Nephron progenitor cell (in vitro differentiated cells): ENCODE measurements around the gene ARHGAP19.
A peak's percentile ranks its signal among the peaks of the same experiment; 100 is the strongest.

Source experiments
- DNase-seq: peaks from one replicate; pipeline ENCODE4 v3.0.0; 2021
- H3K27ac Mint-ChIP-seq: 2 replicates; pipeline ENCODE4 v1.8.0; 2021; ENCODE audit warnings: mild to moderate bottlenecking, moderate library complexity, mixed read lengths
- H3K27me3 Mint-ChIP-seq: 2 replicates; pipeline ENCODE4 v1.8.0; 2021; ENCODE audit warnings: mild to moderate bottlenecking, low read depth, mixed read lengths; ENCODE audit not compliant: poor library complexity
- H3K36me3 Mint-ChIP-seq: 2 replicates; pipeline ENCODE4 v1.8.0; 2021; ENCODE audit warnings: low read depth, mixed read lengths
- H3K4me1 Mint-ChIP-seq: 2 replicates; pipeline ENCODE4 v1.8.0; 2021; ENCODE audit warnings: mixed read lengths
- H3K4me3 Mint-ChIP-seq: 2 replicates; pipeline ENCODE4 v1.8.0; 2021; ENCODE audit warnings: mild to moderate bottlenecking, moderate library complexity, mixed read lengths
- H3K9me3 Mint-ChIP-seq: 2 replicates; pipeline ENCODE4 v1.8.0; 2021; ENCODE audit warnings: mild to moderate bottlenecking, moderate library complexity, mixed read lengths
- CTCF ChIP-seq: fragments of 200-600 bp; sonication (generic); IDR thresholded peaks from 2 replicates; pipeline ENCODE4 v1.5.0; 2021; ENCODE audit warnings: antibody characterized with exemption

ARHGAP19 gene

GRCh38 chr10:97197030-97197500 is 95.4 kb downstream of the ARHGAP19 start:
- no peak for DNase-seq
- Mint-ChIP-seq H3K4me1 (peaks cover 61% of the 10 kb centered on the region), H3K4me3 (peak overlapping the region; percentile 54), H3K27me3 (peaks cover 17% of the 10 kb centered on the region), H3K27ac (no peak overlapping the region), H3K9me3 (no peaks in the 10 kb centered on the region), H3K36me3 (no peaks in the 10 kb centered on the region)
- no peak for TF ChIP-seq CTCF

GRCh38 chr10:97196223-97197029 is 96.0 kb downstream of the ARHGAP19 start:
- H3K4me3 Mint-ChIP-seq, result peak overlapping the region; percentile 77
- no peaks in the 10 kb centered on the region for H3K36me3 Mint-ChIP-seq
- H3K4me1 Mint-ChIP-seq, result peaks cover 64% of the 10 kb centered on the region
- peak; percentile 82 for DNase-seq
- H3K9me3 Mint-ChIP-seq, result peaks cover under 1% of the 10 kb centered on the region
- no peak overlapping the region for H3K27ac Mint-ChIP-seq
- peak; percentile 80 for TF ChIP-seq CTCF
- H3K27me3 Mint-ChIP-seq, result peaks cover 17% of the 10 kb centered on the region

- H3K36me3 Mint-ChIP-seq, result no peaks in the 10 kb centered on the region
- peak overlapping the region; percentile 86 for H3K4me3 Mint-ChIP-seq
- DNase-seq, result no peak
- TF ChIP-seq CTCF, result no peak
- H3K4me1 Mint-ChIP-seq, result peaks cover 67% of the 10 kb centered on the region
- peak overlapping the region; percentile 59 for H3K27ac Mint-ChIP-seq
- peaks cover 20% of the 10 kb centered on the region for H3K27me3 Mint-ChIP-seq
- H3K9me3 Mint-ChIP-seq, result peaks cover 3% of the 10 kb centered on the region
These were observed 96.7 kb downstream of the ARHGAP19 start for GRCh38 chr10:97195706-97196222.

- peaks cover 26% of the 10 kb centered on the region for H3K27me3 Mint-ChIP-seq
These were observed 99.4 kb downstream of the ARHGAP19 start for GRCh38 chr10:97192952-97193435.

GRCh38 chr10:97190450-97190849 is 102.0 kb downstream of the ARHGAP19 start:
- Mint-ChIP-seq H3K36me3 (no peaks in the 10 kb centered on the region), H3K27ac (no peak overlapping the region), H3K27me3 (peaks cover 42% of the 10 kb centered on the region), H3K4me1 (peaks cover 65% of the 10 kb centered on the region), H3K9me3 (peaks cover 3% of the 10 kb centered on the region), H3K4me3 (no peak overlapping the region)
- TF ChIP-seq CTCF, result no peak
- DNase-seq, result no peak

More at GRCh38 chr10:97192952-97193435, 99.4 kb downstream of the ARHGAP19 start:
- peaks cover 3% of the 10 kb centered on the region for H3K9me3 Mint-ChIP-seq
- no peak for TF ChIP-seq CTCF
- H3K4me1 Mint-ChIP-seq, result peaks cover 67% of the 10 kb centered on the region
- no peak for DNase-seq
- no peak overlapping the region for H3K27ac Mint-ChIP-seq
- H3K36me3 Mint-ChIP-seq, result no peaks in the 10 kb centered on the region
- no peak overlapping the region for H3K4me3 Mint-ChIP-seq
